Ureter (tissue), 1 donor: ENCODE data around the gene LCE3D. TPM values are rescaled to one million over a fixed set of nuclear protein-coding genes. Genes with fewer than 3 reads are reported as not detected.
"Not testable (repeated sequence)": the region's sequence is repeated elsewhere in the genome, so short reads cannot be mapped to it uniquely, and the experiment has no call there.

Experiments
- DNase-seq: peaks from one replicate; pipeline ENCODE4 v3.0.0-alpha.2; 2020; ENCODE audit warnings: low spot score
- total RNA-seq: library from RNA; stranded (reverse); gene quantifications from one replicate; pipeline ENCODE4 v1.2.4, GENCODE V29; 2023
- donor health status: DM: yes; HTN: yes; CAD: no.

Gene LCE3D
- not detected for total RNA-seq

- no peak for DNase-seq
Measured at GRCh38 chr1:152580433-152580832, at the start of gene LCE3D. TSS of gene LCE3D (minus strand) at chr1:152580516. CDS start at chr1:152579936, 580 bp downstream.

DNA sequence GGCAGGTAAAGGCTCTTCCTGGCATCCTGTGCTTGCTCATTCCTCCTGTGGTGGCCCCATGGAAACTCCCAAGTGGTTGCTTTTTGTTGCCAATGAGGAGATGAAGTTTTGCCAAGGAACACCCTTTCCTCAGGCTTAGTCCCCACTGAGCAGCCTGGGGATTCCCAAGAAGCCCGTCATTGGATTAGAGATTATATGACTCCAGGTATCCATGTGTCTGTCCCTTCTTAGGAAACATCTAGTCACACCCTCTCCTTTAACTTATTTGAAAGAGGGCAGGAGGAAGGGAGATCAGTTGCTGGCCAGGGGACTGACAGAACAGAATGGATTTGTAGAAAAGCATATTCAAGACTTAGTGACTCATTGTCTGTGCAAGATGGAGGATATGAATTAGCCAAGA, 46.4 kb upstream of the LCE3D start:
- no peak for DNase-seq

DNA sequence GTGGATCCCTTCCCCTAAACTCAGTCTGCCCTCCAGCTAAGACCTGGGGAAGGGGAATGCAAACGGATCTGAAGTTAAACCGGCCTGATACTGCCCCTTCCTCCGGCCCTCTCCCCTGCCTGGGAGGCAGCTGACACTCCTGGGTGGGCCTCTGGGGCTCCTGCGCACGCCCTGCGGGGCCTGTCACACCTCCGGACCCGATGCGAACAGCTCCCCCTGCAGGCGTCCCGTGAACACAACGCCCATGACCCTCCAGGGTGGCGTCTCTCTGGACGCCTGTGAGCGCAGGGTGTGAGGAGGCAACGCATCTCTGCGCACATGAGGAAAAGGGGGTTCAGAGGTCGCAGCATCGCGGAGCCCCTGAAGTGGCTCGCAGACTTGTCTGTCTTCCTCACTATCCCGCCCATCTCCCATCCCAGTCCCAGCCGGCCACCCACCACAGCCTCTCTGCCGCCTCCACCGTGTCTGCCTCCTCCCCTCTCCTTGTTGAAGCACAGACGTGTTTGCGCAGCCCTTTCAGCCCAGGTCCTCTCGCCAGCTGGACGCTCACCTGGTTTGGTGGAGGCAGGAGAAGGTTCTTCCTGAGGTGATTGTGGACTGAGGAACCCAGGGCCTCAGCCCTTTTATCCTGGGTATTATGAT, 43.0 kb upstream of the LCE3D start:
- no peak for DNase-seq

DNA sequence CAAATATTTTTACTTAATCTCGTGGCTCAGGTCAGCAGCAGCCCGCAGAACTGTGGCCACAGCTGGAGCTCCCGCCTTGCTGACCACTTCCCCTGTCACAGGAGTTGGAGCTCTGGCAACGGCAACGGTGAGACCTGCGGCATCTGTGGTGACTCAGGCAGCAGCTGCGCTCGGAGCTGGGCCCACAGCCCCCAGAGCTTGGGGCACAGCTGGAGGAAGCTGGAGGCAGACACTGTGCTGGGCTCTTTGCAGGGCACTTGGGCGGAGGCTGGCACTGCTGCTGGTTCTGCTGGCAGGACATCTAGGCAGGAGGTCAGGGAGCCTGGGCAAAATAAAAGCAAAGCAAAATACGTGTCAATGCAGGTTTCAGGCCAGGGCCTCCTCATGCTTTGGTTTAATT, 42.5 kb upstream of the LCE3D start, which contains the start of gene LCE3A:
Gene LCE3A (minus strand): TSS at position 301 of the 400 bp plus-strand sequence. CDS start 0 bp downstream, at position 301.
- DNase-seq: peak; percentile 46

DNA sequence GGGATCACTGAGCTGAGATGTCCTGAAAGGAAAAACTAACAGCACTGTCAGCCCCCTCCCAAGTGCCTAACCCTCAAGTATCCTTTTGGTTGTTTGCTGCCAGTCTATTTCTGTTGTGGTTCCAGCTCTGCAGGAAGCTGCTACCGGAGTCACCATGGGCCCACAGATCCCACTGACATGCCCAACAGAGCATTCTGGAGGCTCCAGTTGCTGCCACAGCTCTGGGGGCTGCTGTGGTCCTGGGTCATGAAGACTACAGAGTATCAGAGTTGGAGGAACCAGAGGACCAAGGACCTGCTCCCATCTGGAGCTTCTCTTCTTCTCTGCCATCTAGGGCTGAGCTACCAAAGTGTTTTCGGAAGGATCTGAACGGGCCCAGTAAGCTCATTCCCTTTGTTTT, 41.7 kb upstream of the LCE3D start:
- DNase-seq: no peak

- DNase-seq: no peak
Measured at GRCh38 chr1:152613511-152613910, 33.2 kb upstream of the LCE3D start, which contains the start of gene LCE3B. TSS of gene LCE3B (plus strand) at chr1:152613811. CDS start at chr1:152613811, 0 bp downstream.

DNA sequence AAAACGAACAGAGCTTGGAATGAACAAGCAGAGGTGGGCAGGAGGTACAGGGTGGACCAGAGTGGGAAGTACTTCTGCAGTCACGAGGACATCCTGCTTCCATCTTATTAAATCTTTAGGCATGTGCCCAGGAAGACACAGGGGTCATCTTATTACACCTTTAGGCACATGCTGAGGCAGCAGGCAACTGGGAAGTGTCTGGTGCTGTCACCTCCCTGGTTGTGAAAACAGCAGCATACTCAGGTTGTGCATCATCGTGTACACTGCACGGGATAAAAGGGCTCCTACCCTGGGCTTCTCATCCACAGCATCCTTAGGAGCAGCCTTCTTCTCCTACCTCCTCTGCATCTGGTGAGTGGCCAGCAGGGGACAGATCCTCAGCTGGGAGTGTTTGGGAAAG, 19.6 kb upstream of the LCE3D start, which contains the start of gene LCE3C:
Gene LCE3C (plus strand): TSS at position 301 of the 400 bp plus-strand sequence. CDS start 498 bp downstream, outside the sequence.
- no peak for DNase-seq

GRCh38 chr1:152596986-152597385, 16.7 kb upstream of the LCE3D start:
- no peak for DNase-seq

GRCh38 chr1:152585586-152585985, 5.3 kb upstream of the LCE3D start:
- DNase-seq: no peak

DNA sequence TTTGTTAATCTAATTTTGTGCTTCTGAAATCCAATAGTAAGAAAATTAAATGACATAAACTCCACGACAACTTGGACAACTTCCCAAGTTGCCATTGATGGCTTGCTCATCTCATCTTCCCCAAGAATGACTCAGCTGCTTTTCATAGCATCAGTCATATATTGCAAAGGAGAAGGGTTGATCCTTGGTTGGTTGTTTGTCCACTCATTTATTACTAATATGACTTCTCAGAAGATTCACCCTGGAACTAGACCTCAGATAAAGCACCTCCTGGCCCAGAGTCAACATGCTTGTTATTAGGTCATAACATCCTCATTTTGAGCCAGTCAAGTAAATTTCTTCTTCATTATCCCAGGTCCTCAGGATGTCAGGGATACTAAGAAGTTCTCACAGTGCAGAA, 2.3 kb upstream of the LCE3D start:
- DNase-seq: no peak

GRCh38 chr1:152579526-152579925, 790 bp downstream of the LCE3D start:
- not testable (repeated sequence) for DNase-seq

- no peak for DNase-seq
Measured at GRCh38 chr1:152577168-152577567, 3.1 kb downstream of the LCE3D start.

DNA sequence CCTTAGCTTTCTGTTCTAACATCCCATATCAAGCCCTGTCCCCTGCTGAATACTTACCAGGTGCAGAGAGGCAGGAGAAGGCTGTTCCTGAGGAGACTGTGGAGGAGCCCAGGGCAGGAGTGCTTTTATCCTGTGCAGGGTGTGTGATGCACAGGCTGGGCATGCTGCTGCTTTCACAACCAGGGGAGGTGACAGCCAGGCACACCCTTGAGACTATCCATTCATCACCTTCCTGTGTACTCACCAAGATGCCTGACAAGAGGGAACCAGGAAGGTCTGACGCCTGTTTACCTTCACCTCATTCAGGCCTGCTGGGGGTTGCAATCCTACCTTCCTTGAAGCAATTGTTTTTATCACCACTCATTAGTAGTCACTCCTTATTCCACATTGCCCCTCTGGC, 13.6 kb downstream of the LCE3D start, which contains the start of gene LCE3E:
Gene LCE3E (minus strand): TSS at position 100 of the 400 bp plus-strand sequence. CDS start 572 bp downstream, outside the sequence.
- peak; percentile 48 for DNase-seq

GRCh38 chr1:152565535-152566215, 14.6 kb downstream of the LCE3D start:
- no peak for DNase-seq

DNA sequence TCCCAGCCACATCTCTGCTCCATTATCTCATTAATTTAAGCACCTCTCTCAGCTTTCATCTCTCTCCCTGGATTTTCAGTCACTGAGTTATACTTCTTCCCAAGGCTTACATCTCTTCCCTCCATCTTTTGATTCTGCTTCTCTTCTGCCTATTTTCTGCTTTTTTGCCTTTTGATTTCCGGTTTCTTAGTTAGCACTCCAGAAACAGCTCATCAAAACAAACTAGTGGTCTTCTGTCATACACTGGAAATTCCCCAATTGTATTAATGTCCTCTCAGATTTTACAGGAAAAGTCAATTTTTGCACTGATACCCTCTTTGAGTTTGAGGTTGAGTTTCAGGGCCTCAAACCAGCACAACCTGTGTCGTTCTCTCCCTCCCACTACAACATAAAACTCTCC, 15.2 kb downstream of the LCE3D start:
- no peak for DNase-seq

GRCh38 chr1:152548358-152548757, 32.0 kb downstream of the LCE3D start:
- not testable (repeated sequence) for DNase-seq

GRCh38 chr1:152546704-152547103, 33.6 kb downstream of the LCE3D start:
- DNase-seq: no peak

GRCh38 chr1:152543820-152544219, 36.5 kb downstream of the LCE3D start:
- no peak for DNase-seq

- DNase-seq: no peak
Measured at GRCh38 chr1:152539901-152540300, 40.4 kb downstream of the LCE3D start.

DNA sequence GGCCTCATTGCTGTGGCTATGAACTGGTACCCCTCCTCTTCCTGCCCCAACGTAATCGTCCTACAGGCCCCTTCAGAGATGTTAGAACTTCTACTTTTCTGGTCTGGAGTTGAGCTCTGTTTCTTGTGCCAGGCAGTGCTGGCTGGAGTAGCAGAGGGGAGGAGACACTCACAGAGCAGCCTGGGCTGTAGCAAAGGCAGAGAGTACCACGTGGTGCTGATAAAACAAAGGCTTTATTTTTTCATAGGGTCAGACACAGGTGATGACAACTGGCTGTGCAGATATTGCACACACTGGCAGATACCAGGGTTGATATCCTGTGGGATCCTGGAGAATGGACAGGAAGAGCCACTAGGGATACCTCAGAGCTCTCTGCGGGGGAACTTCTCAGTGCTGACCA, 42.8 kb downstream of the LCE3D start:
- DNase-seq: no peak

GRCh38 chr1:152535774-152536173, 44.5 kb downstream of the LCE3D start:
- no peak for DNase-seq

DNA sequence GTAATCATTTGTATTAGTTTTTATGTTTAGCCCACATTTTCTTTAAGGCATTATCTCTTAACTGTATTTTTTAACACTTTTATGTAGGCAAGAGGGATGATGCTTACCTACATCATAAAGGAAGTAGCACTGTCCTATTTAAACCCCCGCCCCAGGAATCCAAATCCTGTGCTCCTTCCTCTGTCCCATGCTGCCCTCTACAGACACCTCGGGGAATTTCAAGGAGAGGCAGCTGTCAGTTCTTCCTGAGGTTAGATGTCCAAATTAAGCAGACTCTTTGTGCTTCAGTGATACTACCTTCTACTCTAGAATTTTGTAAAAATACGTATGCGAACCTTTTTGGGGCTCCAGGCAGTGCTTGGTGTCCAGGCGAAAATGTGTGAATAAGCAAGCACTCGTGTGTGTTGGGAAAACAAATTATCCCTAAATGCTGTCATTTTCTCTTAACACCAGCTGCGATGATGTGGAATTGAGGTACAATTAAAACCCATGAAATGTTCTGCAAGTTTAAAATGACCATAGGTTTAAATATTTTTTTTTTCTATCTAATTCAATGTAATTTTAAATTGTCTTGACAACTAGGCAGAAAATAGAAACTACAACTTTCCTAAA, 46.9 kb downstream of the LCE3D start:
- DNase-seq: no peak
